ENCODE measurements around the gene RND1. TPM values are rescaled to one million over a fixed set of nuclear protein-coding genes. Genes with fewer than 3 reads are reported as not detected.

Gene RND1
- total RNA-seq, 1 donor from 2014 or later, result not detected

GRCh38 chr12:48811437-48812090 is 54.1 kb downstream of the RND1 start:
- peak; percentile 72 for DNase-seq (ENCODE audit: low read depth)

GRCh38 chr12:48810903-48811431 is 54.7 kb downstream of the RND1 start:
- peak; percentile 71 for DNase-seq (ENCODE audit: low read depth)

- DNase-seq (ENCODE audit: low read depth), result no peak
Measured at GRCh38 chr12:48807981-48808380, 57.7 kb downstream of the RND1 start.

Other genes with a start within 250 kb of the RND1 start
- 25.4 and 54.8 TPM in 2 replicates for gene KANSL2, start 183.6 kb downstream of the RND1 start, total RNA-seq
- 35.1 and 37.5 TPM in 2 replicates for gene CCNT1, start 149.2 kb downstream of the RND1 start, total RNA-seq
- gene ADCY6, start 76.8 kb downstream of the RND1 start, total RNA-seq, result 32.9 and 44.2 TPM in 2 replicates
- 8.5 and 9.0 TPM in 2 replicates for gene CACNB3, start 47.4 kb downstream of the RND1 start, total RNA-seq
- 60.4 and 61.2 TPM in 2 replicates for gene DDX23, start 13.7 kb downstream of the RND1 start, total RNA-seq
- gene FKBP11, start 59.6 kb upstream of the RND1 start, total RNA-seq, result 4.3 and 8.0 TPM in 2 replicates
- gene ARF3, start 91.6 kb upstream of the RND1 start, total RNA-seq, result 47.6 and 54.1 TPM in 2 replicates
- 0.83 and 1.4 TPM in 2 replicates for gene WNT10B, start 105.9 kb upstream of the RND1 start, total RNA-seq
- gene WNT1, start 112.5 kb upstream of the RND1 start, total RNA-seq, result not detected in 2 replicates
- 3.4 and 12.3 TPM in 2 replicates for gene DDN, start 133.5 kb upstream of the RND1 start, total RNA-seq
- 67.0 and 76.0 TPM in 2 replicates for gene PRKAG1, start 152.9 kb upstream of the RND1 start, total RNA-seq
- gene KMT2D, start 194.9 kb upstream of the RND1 start, total RNA-seq, result 26.6 and 32.2 TPM in 2 replicates
- gene RHEBL1, start 204.1 kb upstream of the RND1 start, total RNA-seq, result 1.2 TPM in 1 of 2 replicates, not detected in the other
- gene DHH, start 228.9 kb upstream of the RND1 start, total RNA-seq, result 0.21 and 0.27 TPM in 2 replicates
- gene LMBR1L, start 245.0 kb upstream of the RND1 start, total RNA-seq, result 27.0 and 27.5 TPM in 2 replicates

All from myocyte (in vitro differentiated cells).